CD4-positive, alpha-beta T cell (primary cell): ENCODE data around the gene PRKCA. TPM values are rescaled to one million over a fixed set of nuclear protein-coding genes. Genes with fewer than 3 reads are reported as not detected.
A peak's percentile ranks its signal among the peaks of the same experiment; 100 is the strongest.

Experiments
- ATAC-seq: fragments of 200-7000 bp; cut with Tn5 transposase; one replicate; pipeline ENCODE4 v1.10.0; 2022; ENCODE audit warnings: mild to moderate bottlenecking; ENCODE audit not compliant: poor library complexity
- CTCF ChIA-PET: fragments of 350-600 bp; sonication (Branson Sonifier 250); formaldehyde crosslinking; loops from one replicate; lab custom pipeline; 2021; ENCODE audit warnings: antibody characterized with exemption, inconsistent platforms; lab: Charles Lee
- POLR2A ChIA-PET: fragments of 350-600 bp; sonication (Branson Sonifier 250); formaldehyde crosslinking; loops from one replicate; lab custom pipeline; 2021; ENCODE audit warnings: antibody characterized with exemption, inconsistent platforms; lab: Charles Lee
- DNase-seq, 14 experiments: peaks; one replicate each; pipeline ENCODE4 v3.0.0-alpha.2; 2013 to 2020; ENCODE audit warnings: mixed read lengths in 2 of 14
- H3K27ac ChIP-seq, 2 donors: one replicate each; pipeline versions ENCODE4 v1.5.1 to v1.7.0; 2013; ENCODE audit warnings: low read length in 2 of 2, low read depth in 1 of 2, mild to moderate bottlenecking in 1 of 2
- H3K27me3 ChIP-seq, 2 experiments: 1 replicate in 1 of 2; 2 replicates in 1 of 2; pipeline versions ENCODE4 v1.6.1 to v1.7.0; 2013; ENCODE audit warnings: low read length in 2 of 2, control low read depth in 1 of 2, mild to moderate bottlenecking in 1 of 2, moderate library complexity in 1 of 2; ENCODE audit not compliant: insufficient read depth in 2 of 2, control insufficient read depth in 1 of 2
- H3K36me3 ChIP-seq: one replicate; pipeline ENCODE4 v1.6.1; 2013; ENCODE audit warnings: low read length, control low read depth; ENCODE audit not compliant: insufficient read depth
- H3K4me1 ChIP-seq: one replicate; pipeline ENCODE4 v1.6.1; 2013; ENCODE audit warnings: low read length, control low read depth; ENCODE audit not compliant: insufficient read depth
- H3K4me3 ChIP-seq: one replicate; pipeline ENCODE4 v1.5.1; 2013; ENCODE audit warnings: mild to moderate bottlenecking, low read length, moderate library complexity
- H3K9me3 ChIP-seq, 2 experiments: 1 replicate in 1 of 2; 2 replicates in 1 of 2; pipeline versions ENCODE4 v1.6.1 to v1.7.0; 2013; ENCODE audit warnings: low read length in 2 of 2, mild to moderate bottlenecking in 2 of 2, control low read depth in 1 of 2, moderate library complexity in 1 of 2; ENCODE audit not compliant: control insufficient read depth in 1 of 2, insufficient read depth in 1 of 2
- H3K27ac Mint-ChIP-seq: one replicate; pipeline ENCODE4 v1.8.0; 2020; ENCODE audit warnings: mixed read lengths
- H3K27me3 Mint-ChIP-seq: one replicate; pipeline ENCODE4 v1.8.0; 2021; ENCODE audit warnings: mixed read lengths
- H3K36me3 Mint-ChIP-seq: one replicate; pipeline ENCODE4 v1.8.0; 2021; ENCODE audit warnings: low read depth, mixed read lengths
- H3K4me1 Mint-ChIP-seq: one replicate; pipeline ENCODE4 v1.8.0; 2021; ENCODE audit warnings: low read depth, mixed read lengths
- H3K4me3 Mint-ChIP-seq: one replicate; pipeline ENCODE4 v1.8.0; 2020; ENCODE audit warnings: mild to moderate bottlenecking, mixed read lengths
- H3K9me3 Mint-ChIP-seq: one replicate; pipeline ENCODE4 v1.8.0; 2020; ENCODE audit warnings: mixed read lengths
- CTCF ChIP-seq: fragments of 200-600 bp; IDR thresholded peaks from one replicate; pipeline ENCODE4 v1.8.0; 2022; ENCODE audit warnings: antibody characterized with exemption, mild to moderate bottlenecking
- intact Hi-C, 2 experiments: fragments of 100-400 bp; cut with DNase I in 1 of 2; cut with micrococcal nuclease in 1 of 2; formaldehyde crosslinking; loops; one replicate each; pipeline versions ENCODE4 v1.15.1 to v1.9.0; 2023 to 2025; cut with DNase I, micrococcal nuclease
- total RNA-seq, 174 experiments: library from RNA in 2 of 174; stranded (reverse) in 2 of 174; gene quantifications; one replicate each; pipeline ENCODE4 v1.2.3 and lab custom pipeline; 2021 to 2026

Gene PRKCA
- total RNA-seq, 2 experiments from 2014 or later: 84.8 to 88.6 TPM

- CTCF ChIA-PET: no interaction called here
- Mint-ChIP-seq H3K27me3 (no peaks in the 10 kb centered on the region), H3K4me1 (peaks cover 26% of the 10 kb centered on the region), H3K36me3 (no peaks in the 10 kb centered on the region), H3K9me3 (no peaks in the 10 kb centered on the region), H3K4me3 (no peak overlapping the region), H3K27ac (no peak overlapping the region)
- no peak for ATAC-seq
- no peak overlapping the region for H3K4me3 ChIP-seq
- peaks cover 5% of the 10 kb centered on the region for H3K4me1 ChIP-seq
- DNase-seq: no peak
- POLR2A ChIA-PET: no interaction called here
- TF ChIP-seq CTCF: no peak
- H3K36me3 ChIP-seq: peaks cover 4% of the 10 kb centered on the region
- H3K27ac ChIP-seq: no peak overlapping the region
- no peaks in the 10 kb centered on the region for H3K27me3 ChIP-seq
- no peaks in the 10 kb centered on the region for H3K9me3 ChIP-seq
- intact Hi-C loops: no loop called here
These were observed 268.2 kb downstream of the PRKCA start for GRCh38 chr17:66570447-66571195.

- peaks cover 5% of the 10 kb centered on the region for H3K4me1 ChIP-seq
- H3K36me3 ChIP-seq: peaks cover 4% of the 10 kb centered on the region
- H3K27me3 ChIP-seq: no peaks in the 10 kb centered on the region
- ATAC-seq: no peak
- H3K27ac Mint-ChIP-seq: peak overlapping the region; percentile 24
- no peaks in the 10 kb centered on the region for H3K27me3 Mint-ChIP-seq
- no peaks in the 10 kb centered on the region for H3K9me3 ChIP-seq
- H3K9me3 Mint-ChIP-seq: no peaks in the 10 kb centered on the region
- H3K4me1 Mint-ChIP-seq: peaks cover 22% of the 10 kb centered on the region
- H3K4me3 ChIP-seq: no peak overlapping the region
- no peak overlapping the region for H3K4me3 Mint-ChIP-seq
- intact Hi-C loops: no loop called here
- CTCF ChIA-PET: no interaction called here
- H3K27ac ChIP-seq: no peak overlapping the region
- TF ChIP-seq CTCF: no peak
- peaks cover 7% of the 10 kb centered on the region for H3K36me3 Mint-ChIP-seq
- no peak for DNase-seq
- POLR2A ChIA-PET: interaction anchor here (0.6 kb wide), 1 partner anchor 316 kb away, joined by 3 read pairs; no protein-coding TSS in a partner anchor
These were observed 269.3 kb downstream of the PRKCA start for GRCh38 chr17:66571745-66572144.

- ATAC-seq: no peak
- Histone ChIP-seq H3K9me3 (no peaks in the 10 kb centered on the region), H3K4me1 (peaks cover 4% of the 10 kb centered on the region), H3K27ac (no peak overlapping the region), H3K27me3 (no peaks in the 10 kb centered on the region), H3K36me3 (peaks cover 4% of the 10 kb centered on the region), H3K4me3 (no peak overlapping the region)
- no peak for DNase-seq
- Mint-ChIP-seq H3K27ac (no peak overlapping the region), H3K36me3 (peaks cover 11% of the 10 kb centered on the region), H3K4me3 (no peak overlapping the region), H3K27me3 (no peaks in the 10 kb centered on the region), H3K4me1 (peaks cover 13% of the 10 kb centered on the region), H3K9me3 (no peaks in the 10 kb centered on the region)
- intact Hi-C loops: no loop called here
- CTCF ChIA-PET: interaction anchor here (1.4 kb wide), 1 partner anchor 318 kb away, joined by 5 read pairs; no protein-coding TSS in a partner anchor
- POLR2A ChIA-PET: interaction anchor here (0.6 kb wide), 1 partner anchor 174 kb away, joined by 3 read pairs; no protein-coding TSS in a partner anchor
- TF ChIP-seq CTCF: no peak
These were observed 270.7 kb downstream of the PRKCA start for GRCh38 chr17:66573078-66573477.
